ENCODE results near the gene GNB3. TPM values are rescaled to one million over a fixed set of nuclear protein-coding genes. Genes with fewer than 3 reads are reported as not detected.

GNB3 gene
- total and polyA plus RNA-seq, 5 donors from 2014 or later: not detected

DNA sequence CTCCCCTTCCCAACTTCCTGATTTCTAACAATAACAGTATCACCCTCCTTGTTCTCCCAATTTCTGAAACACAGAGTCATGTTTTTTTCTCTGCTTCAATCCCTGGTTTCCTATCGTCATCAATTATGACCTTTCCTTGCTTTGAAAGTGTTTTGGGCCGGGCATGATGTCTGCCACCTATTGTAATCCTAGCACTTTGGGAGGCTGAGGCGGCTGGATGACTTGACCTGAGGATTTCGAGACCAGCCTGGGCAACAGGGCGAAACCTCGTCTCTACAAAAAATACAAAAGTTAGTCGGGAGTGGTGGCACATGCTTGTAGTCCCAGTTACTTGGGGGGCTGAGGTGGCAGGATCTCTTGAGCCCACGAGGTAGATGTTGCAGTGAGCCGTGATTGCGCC is 31.7 kb upstream of the GNB3 start:
- Mint-ChIP-seq H3K4me1 (peaks cover 11 to 24% (median 19%) of the 10 kb centered on the region in 4 donors), H3K36me3 (peaks cover 34% of the 10 kb centered on the region), H3K9me3 (no peaks in the 10 kb centered on the region), H3K27me3 (no peaks in the 10 kb centered on the region), H3K27ac (peak overlapping the region in 2 of 3 donors; percentile 62 to 81), H3K4me3 (no peak overlapping the region)
- Histone ChIP-seq H3K4me3 (ENCODE audit: low read depth, low read length) (no peak overlapping the region), H3K4me1 (ENCODE audit: control insufficient read depth, insufficient read depth, low read length, poor library complexity, severe bottlenecking) (no peaks in the 10 kb centered on the region), H3K27me3 (ENCODE audit: control insufficient read depth, insufficient read depth, low read length) (no peaks in the 10 kb centered on the region), H3K36me3 (ENCODE audit: control insufficient read depth, insufficient read depth, low read length) (peaks cover 38% of the 10 kb centered on the region), H3K27ac (ENCODE audit: insufficient read depth, low read length, poor library complexity, severe bottlenecking) (no peak overlapping the region), H3K9me3 (ENCODE audit: control insufficient read depth in 2 of 2, low read length in 2 of 2) (no peaks in the 10 kb centered on the region)
- DNase-seq (no peak), ATAC-seq (ENCODE audit: low read depth in 2 of 2) (no peak)

- peaks cover 41% of the 10 kb centered on the region for H3K36me3 Mint-ChIP-seq
- peak overlapping the region; percentile 72 to 95 (median 84) for H3K27ac Mint-ChIP-seq
- Histone ChIP-seq H3K4me1 (ENCODE audit: control insufficient read depth, insufficient read depth, low read length, poor library complexity, severe bottlenecking) (no peaks in the 10 kb centered on the region), H3K4me3 (ENCODE audit: low read depth, low read length) (no peak overlapping the region), H3K9me3 (ENCODE audit: control insufficient read depth in 2 of 2, low read length in 2 of 2) (no peaks in the 10 kb centered on the region), H3K36me3 (ENCODE audit: control insufficient read depth, insufficient read depth, low read length) (peaks cover 42% of the 10 kb centered on the region), H3K27ac (ENCODE audit: insufficient read depth, low read length, poor library complexity, severe bottlenecking) (peak overlapping the region; percentile 38), H3K27me3 (ENCODE audit: control insufficient read depth, insufficient read depth, low read length) (no peaks in the 10 kb centered on the region)
- H3K4me3 Mint-ChIP-seq: no peak overlapping the region
- DNase-seq (no peak), ATAC-seq (ENCODE audit: low read depth in 2 of 2) (no peak)
- no peaks in the 10 kb centered on the region for H3K9me3 Mint-ChIP-seq
- H3K4me1 Mint-ChIP-seq: peaks cover 9 to 24% (median 15%) of the 10 kb centered on the region in 4 donors
- no peaks in the 10 kb centered on the region for H3K27me3 Mint-ChIP-seq
Measured at GRCh38 chr12:6810758-6811157, 30.0 kb upstream of the GNB3 start.

- Histone ChIP-seq H3K4me3 (ENCODE audit: low read depth, low read length) (no peak overlapping the region), H3K36me3 (ENCODE audit: control insufficient read depth, insufficient read depth, low read length) (peaks cover 54% of the 10 kb centered on the region), H3K27me3 (ENCODE audit: control insufficient read depth, insufficient read depth, low read length) (no peaks in the 10 kb centered on the region), H3K27ac (ENCODE audit: insufficient read depth, low read length, poor library complexity, severe bottlenecking) (no peak overlapping the region), H3K4me1 (ENCODE audit: control insufficient read depth, insufficient read depth, low read length, poor library complexity, severe bottlenecking) (no peaks in the 10 kb centered on the region), H3K9me3 (ENCODE audit: control insufficient read depth in 2 of 2, low read length in 2 of 2) (no peaks in the 10 kb centered on the region)
- DNase-seq: no peak
- H3K36me3 Mint-ChIP-seq: peaks cover 56% of the 10 kb centered on the region
- peaks cover 9 to 28% (median 16%) of the 10 kb centered on the region in 4 donors for H3K4me1 Mint-ChIP-seq
- no peaks in the 10 kb centered on the region for H3K9me3 Mint-ChIP-seq
- peak overlapping the region in 2 of 3 donors; percentile 26 to 47 for H3K27ac Mint-ChIP-seq
- ATAC-seq (ENCODE audit: low read depth in 2 of 2): no peak
- no peaks in the 10 kb centered on the region for H3K27me3 Mint-ChIP-seq
- no peak overlapping the region for H3K4me3 Mint-ChIP-seq
Measured at GRCh38 chr12:6813363-6813762, 27.4 kb upstream of the GNB3 start.

GRCh38 chr12:6816598-6816997 is 24.1 kb upstream of the GNB3 start:
- peak overlapping the region in 1 of 3 donors; percentile 62 for H3K27ac Mint-ChIP-seq

DNA sequence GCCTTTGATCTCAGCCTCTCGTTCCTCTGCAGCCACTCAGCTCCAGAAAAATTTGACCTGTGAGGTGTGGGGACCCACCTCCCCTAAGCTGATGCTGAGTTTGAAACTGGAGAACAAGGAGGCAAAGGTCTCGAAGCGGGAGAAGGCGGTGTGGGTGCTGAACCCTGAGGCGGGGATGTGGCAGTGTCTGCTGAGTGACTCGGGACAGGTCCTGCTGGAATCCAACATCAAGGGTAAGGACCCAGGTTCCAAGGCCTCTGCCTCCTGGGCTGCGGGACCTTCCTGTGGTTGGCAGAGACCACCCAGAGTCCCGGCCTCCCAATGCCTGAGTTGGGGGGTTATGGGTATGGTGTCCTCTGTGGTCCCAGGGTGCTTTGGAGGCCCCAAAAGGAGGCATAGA is 23.6 kb upstream of the GNB3 start:
- Mint-ChIP-seq H3K9me3 (no peaks in the 10 kb centered on the region), H3K27me3 (peaks cover 11% of the 10 kb centered on the region), H3K27ac (no peak overlapping the region), H3K36me3 (peaks cover 38% of the 10 kb centered on the region), H3K4me1 (peaks cover 2 to 23% (median 9%) of the 10 kb centered on the region in 4 donors), H3K4me3 (no peak overlapping the region)
- ATAC-seq (ENCODE audit: low read depth in 2 of 2): no peak
- no peaks in the 10 kb centered on the region for H3K9me3 ChIP-seq (ENCODE audit: control insufficient read depth in 2 of 2, low read length in 2 of 2)
- peaks cover 11% of the 10 kb centered on the region for H3K4me1 ChIP-seq (ENCODE audit: control insufficient read depth, insufficient read depth, low read length, poor library complexity, severe bottlenecking)
- no peak overlapping the region for H3K4me3 ChIP-seq (ENCODE audit: low read depth, low read length)
- H3K36me3 ChIP-seq (ENCODE audit: control insufficient read depth, insufficient read depth, low read length): peaks cover 57% of the 10 kb centered on the region
- H3K27ac ChIP-seq (ENCODE audit: insufficient read depth, low read length, poor library complexity, severe bottlenecking): no peak overlapping the region
- no peak for DNase-seq
- H3K27me3 ChIP-seq (ENCODE audit: control insufficient read depth, insufficient read depth, low read length): no peaks in the 10 kb centered on the region

More at GRCh38 chr12:6816598-6816997, 24.1 kb upstream of the GNB3 start:
- peaks cover 8% of the 10 kb centered on the region for H3K4me1 ChIP-seq (ENCODE audit: control insufficient read depth, insufficient read depth, low read length, poor library complexity, severe bottlenecking)
- Mint-ChIP-seq H3K4me1 (peaks cover 2 to 20% (median 9%) of the 10 kb centered on the region in 4 donors), H3K4me3 (no peak overlapping the region), H3K9me3 (no peaks in the 10 kb centered on the region), H3K27me3 (peaks cover 8% of the 10 kb centered on the region), H3K36me3 (peaks cover 38% of the 10 kb centered on the region)
- H3K36me3 ChIP-seq (ENCODE audit: control insufficient read depth, insufficient read depth, low read length): peaks cover 57% of the 10 kb centered on the region
- ATAC-seq (ENCODE audit: low read depth in 2 of 2): no peak
- no peak overlapping the region for H3K27ac ChIP-seq (ENCODE audit: insufficient read depth, low read length, poor library complexity, severe bottlenecking)
- H3K27me3 ChIP-seq (ENCODE audit: control insufficient read depth, insufficient read depth, low read length): no peaks in the 10 kb centered on the region
- H3K4me3 ChIP-seq (ENCODE audit: low read depth, low read length): no peak overlapping the region
- no peaks in the 10 kb centered on the region for H3K9me3 ChIP-seq (ENCODE audit: control insufficient read depth in 2 of 2, low read length in 2 of 2)
- no peak for DNase-seq

GRCh38 chr12:6817662-6818157 is 23.0 kb upstream of the GNB3 start:
- no peaks in the 10 kb centered on the region for H3K9me3 Mint-ChIP-seq
- no peak overlapping the region for H3K4me3 Mint-ChIP-seq
- H3K27me3 ChIP-seq (ENCODE audit: control insufficient read depth, insufficient read depth, low read length): no peaks in the 10 kb centered on the region
- H3K4me1 ChIP-seq (ENCODE audit: control insufficient read depth, insufficient read depth, low read length, poor library complexity, severe bottlenecking): peaks cover 11% of the 10 kb centered on the region
- peaks cover 15% of the 10 kb centered on the region for H3K27me3 Mint-ChIP-seq
- no peaks in the 10 kb centered on the region for H3K9me3 ChIP-seq (ENCODE audit: control insufficient read depth in 2 of 2, low read length in 2 of 2)
- DNase-seq (no peak), ATAC-seq (ENCODE audit: low read depth in 2 of 2) (no peak)
- H3K27ac ChIP-seq (ENCODE audit: insufficient read depth, low read length, poor library complexity, severe bottlenecking): no peak overlapping the region
- H3K36me3 Mint-ChIP-seq: peaks cover 38% of the 10 kb centered on the region
- peaks cover 2 to 27% (median 9%) of the 10 kb centered on the region in 4 donors for H3K4me1 Mint-ChIP-seq
- no peak overlapping the region for H3K4me3 ChIP-seq (ENCODE audit: low read depth, low read length)
- peaks cover 57% of the 10 kb centered on the region for H3K36me3 ChIP-seq (ENCODE audit: control insufficient read depth, insufficient read depth, low read length)
- H3K27ac Mint-ChIP-seq: peak overlapping the region in 2 of 3 donors; percentile 82 to 83

GRCh38 chr12:6818222-6818621 is 22.5 kb upstream of the GNB3 start:
- H3K36me3 ChIP-seq (ENCODE audit: control insufficient read depth, insufficient read depth, low read length): peaks cover 57% of the 10 kb centered on the region
- H3K9me3 ChIP-seq (ENCODE audit: control insufficient read depth in 2 of 2, low read length in 2 of 2): no peaks in the 10 kb centered on the region
- peak overlapping the region in 2 of 3 donors; percentile 82 to 83 for H3K27ac Mint-ChIP-seq
- H3K36me3 Mint-ChIP-seq: peaks cover 38% of the 10 kb centered on the region
- H3K27ac ChIP-seq (ENCODE audit: insufficient read depth, low read length, poor library complexity, severe bottlenecking): no peak overlapping the region
- H3K4me3 Mint-ChIP-seq: no peak overlapping the region
- H3K27me3 ChIP-seq (ENCODE audit: control insufficient read depth, insufficient read depth, low read length): no peaks in the 10 kb centered on the region
- peaks cover 2 to 27% (median 9%) of the 10 kb centered on the region in 4 donors for H3K4me1 Mint-ChIP-seq
- H3K9me3 Mint-ChIP-seq: no peaks in the 10 kb centered on the region
- ATAC-seq (ENCODE audit: low read depth in 2 of 2) (no peak), DNase-seq (no peak)
- no peak overlapping the region for H3K4me3 ChIP-seq (ENCODE audit: low read depth, low read length)
- H3K27me3 Mint-ChIP-seq: peaks cover 18% of the 10 kb centered on the region
- H3K4me1 ChIP-seq (ENCODE audit: control insufficient read depth, insufficient read depth, low read length, poor library complexity, severe bottlenecking): peaks cover 11% of the 10 kb centered on the region

- no peaks in the 10 kb centered on the region for H3K9me3 ChIP-seq (ENCODE audit: control insufficient read depth in 2 of 2, low read length in 2 of 2)
- peaks cover 57% of the 10 kb centered on the region for H3K36me3 ChIP-seq (ENCODE audit: control insufficient read depth, insufficient read depth, low read length)
- no peak overlapping the region for H3K27ac ChIP-seq (ENCODE audit: insufficient read depth, low read length, poor library complexity, severe bottlenecking)
- ATAC-seq (ENCODE audit: low read depth in 2 of 2): no peak
- no peak overlapping the region for H3K27ac Mint-ChIP-seq
- H3K4me3 Mint-ChIP-seq: no peak overlapping the region
- no peaks in the 10 kb centered on the region for H3K27me3 ChIP-seq (ENCODE audit: control insufficient read depth, insufficient read depth, low read length)
- peaks cover 2 to 27% (median 9%) of the 10 kb centered on the region in 4 donors for H3K4me1 Mint-ChIP-seq
- H3K4me3 ChIP-seq (ENCODE audit: low read depth, low read length): no peak overlapping the region
- H3K27me3 Mint-ChIP-seq: peaks cover 18% of the 10 kb centered on the region
- no peak for DNase-seq
- peaks cover 34% of the 10 kb centered on the region for H3K36me3 Mint-ChIP-seq
- no peaks in the 10 kb centered on the region for H3K9me3 Mint-ChIP-seq
- H3K4me1 ChIP-seq (ENCODE audit: control insufficient read depth, insufficient read depth, low read length, poor library complexity, severe bottlenecking): peaks cover 11% of the 10 kb centered on the region
Measured at GRCh38 chr12:6818645-6819044, 22.1 kb upstream of the GNB3 start.

Measured in CD4-positive, CD25-positive, alpha-beta regulatory T cell (primary cell).